HG03045 (cell line): Measurements from ENCODE around the gene RCBTB2.

Experiments used
- ATAC-seq: cut with Tn5 transposase; IDR thresholded peaks from one replicate; pipeline ENCODE4 v1.9.1; 2021; ENCODE audit warnings: mild to moderate bottlenecking, moderate library complexity; ENCODE audit not compliant: unreplicated experiment

RCBTB2 gene

GRCh38 chr13:48531416-48532255 is 1.2 kb downstream of the RCBTB2 start:
- ATAC-seq = no peak

GRCh38 chr13:48530833-48531232 is 2.0 kb downstream of the RCBTB2 start:
- no peak for ATAC-seq

- no peak for ATAC-seq
Observed at GRCh38 chr13:48528720-48529119, 4.2 kb downstream of the RCBTB2 start.

- no peak for ATAC-seq
Observed at GRCh38 chr13:48527955-48528354, 4.9 kb downstream of the RCBTB2 start.

- no peak for ATAC-seq
Observed at GRCh38 chr13:48526286-48526685, 6.6 kb downstream of the RCBTB2 start.

GRCh38 chr13:48518083-48518482 is 14.8 kb downstream of the RCBTB2 start:
- ATAC-seq = no peak

GRCh38 chr13:48515732-48516131 is 17.1 kb downstream of the RCBTB2 start:
- no peak for ATAC-seq

GRCh38 chr13:48514793-48515192 is 18.1 kb downstream of the RCBTB2 start:
- ATAC-seq = no peak

- no peak for ATAC-seq
Observed at GRCh38 chr13:48511621-48512230, 21.2 kb downstream of the RCBTB2 start.

GRCh38 chr13:48510698-48511097 is 22.2 kb downstream of the RCBTB2 start:
- no peak for ATAC-seq

GRCh38 chr13:48508011-48508410 is 24.9 kb downstream of the RCBTB2 start:
- ATAC-seq = no peak

- ATAC-seq = no peak
Observed at GRCh38 chr13:48507021-48507420, 25.9 kb downstream of the RCBTB2 start.

- ATAC-seq = peak; percentile 28
Observed at GRCh38 chr13:48506092-48506701, 26.7 kb downstream of the RCBTB2 start.

GRCh38 chr13:48505597-48506091 is 27.2 kb downstream of the RCBTB2 start:
- peak; percentile 56 for ATAC-seq

GRCh38 chr13:48505012-48505411 is 27.9 kb downstream of the RCBTB2 start:
- ATAC-seq = no peak

- ATAC-seq = no peak
Observed at GRCh38 chr13:48504606-48505005, 28.3 kb downstream of the RCBTB2 start.

- ATAC-seq = no peak
Observed at GRCh38 chr13:48502601-48503319, 30.1 kb downstream of the RCBTB2 start.

- ATAC-seq = no peak
Observed at GRCh38 chr13:48501705-48502104, 31.2 kb downstream of the RCBTB2 start.

GRCh38 chr13:48500652-48501197 is 32.2 kb downstream of the RCBTB2 start:
- ATAC-seq = no peak

- no peak for ATAC-seq
Observed at GRCh38 chr13:48497669-48498068, 35.2 kb downstream of the RCBTB2 start.
